Choroid plexus epithelial cell (primary cell): ENCODE data around the gene NEMF.
"Not testable (repeated sequence)": the region's sequence is repeated elsewhere in the genome, so short reads cannot be mapped to it uniquely, and the experiment has no call there.

Experiments
- DNase-seq: peaks from one replicate; pipeline ENCODE4 v3.0.0-alpha.2; 2010; ENCODE audit warnings: low read depth
- H3K4me3 ChIP-seq: 2 replicates; pipeline ENCODE4 v1.5.1; 2011; ENCODE audit warnings: low read depth, mild to moderate bottlenecking, control low read depth, low read length, moderate library complexity
- CTCF ChIP-seq: conservative IDR thresholded peaks from 2 replicates; pipeline ENCODE4 v1.5.1; 2011; ENCODE audit warnings: low read depth, mild to moderate bottlenecking, control low read depth, inconsistent platforms, low read length, moderate library complexity

NEMF gene

GRCh38 chr14:49796025-49796424 lies 56.6 kb downstream of the NEMF start:
- H3K4me3 ChIP-seq: no peak overlapping the region
- TF ChIP-seq CTCF: no peak
- DNase-seq: no peak

- no peak for DNase-seq
- TF ChIP-seq CTCF: no peak
- H3K4me3 ChIP-seq: no peak overlapping the region
Measured at GRCh38 chr14:49792618-49793017, 60.0 kb downstream of the NEMF start.

GRCh38 chr14:49786315-49786714 lies 66.3 kb downstream of the NEMF start:
- no peak overlapping the region for H3K4me3 ChIP-seq
- no peak for DNase-seq
- no peak for TF ChIP-seq CTCF

- no peak for TF ChIP-seq CTCF
- H3K4me3 ChIP-seq: no peak overlapping the region
Measured at GRCh38 chr14:49783394-49784014, 69.1 kb downstream of the NEMF start.

GRCh38 chr14:49781040-49781439 lies 71.5 kb downstream of the NEMF start:
- H3K4me3 ChIP-seq, DNase-seq: not testable (repeated sequence)

More at GRCh38 chr14:49783394-49784014, 69.1 kb downstream of the NEMF start:
- no peak for DNase-seq

- H3K4me3 ChIP-seq: no peak overlapping the region
- no peak for DNase-seq
- TF ChIP-seq CTCF: no peak
Measured at GRCh38 chr14:49778421-49778820, 74.2 kb downstream of the NEMF start.

GRCh38 chr14:49774106-49774505 lies 78.5 kb downstream of the NEMF start:
- DNase-seq: no peak
- no peak for TF ChIP-seq CTCF

GRCh38 chr14:49771691-49772090 lies 80.9 kb downstream of the NEMF start:
- H3K4me3 ChIP-seq, DNase-seq: not testable (repeated sequence)

More at GRCh38 chr14:49774106-49774505, 78.5 kb downstream of the NEMF start:
- no peak overlapping the region for H3K4me3 ChIP-seq
